OCI-LY3 (cell line): ENCODE results near the gene ZNF599.

ENCODE experiments used
- H2AFZ ChIP-seq: fragments of 200-600, 300-600 bp; shearing (Covaris generic); 2 replicates; pipeline ENCODE4 v1.6.0; 2014; ENCODE audit warnings: antibody characterized with exemption, low read depth, low read length
- H3K27ac ChIP-seq: fragments of 200-600, 300-600 bp; sonication (generic); 2 replicates; pipeline ENCODE4 v1.5.1; 2014; ENCODE audit warnings: mild to moderate bottlenecking, low read length, moderate library complexity, mixed read lengths
- H3K27me3 ChIP-seq: fragments of 200-600, 300-600 bp; sonication (generic); 2 replicates; pipeline ENCODE4 v1.6.1; 2014; ENCODE audit warnings: low read depth, low read length, mixed read lengths
- H3K36me3 ChIP-seq: fragments of 200-600, 300-600 bp; sonication (generic); replicated peaks from 2 replicates; pipeline ENCODE3; 2014; ENCODE audit warnings: low read depth, low read length, mixed read lengths
- H3K4me1 ChIP-seq: fragments of 300-600, 200-600 bp; sonication (generic); 2 replicates; pipeline ENCODE4 v1.6.1; 2014; ENCODE audit warnings: low read length, mixed read lengths
- H3K4me2 ChIP-seq: fragments of 200-600, 300-600 bp; sonication (generic); 2 replicates; pipeline ENCODE4 v1.6.1; 2014; ENCODE audit warnings: low read length, mixed read lengths
- H3K4me3 ChIP-seq: fragments of 300-600, 200-600 bp; sonication (generic); 2 replicates; pipeline ENCODE4 v1.5.1; 2014; ENCODE audit warnings: antibody characterized with exemption, mild to moderate bottlenecking, low read length, moderate library complexity
- H3K79me2 ChIP-seq: fragments of 300-600, 200-600 bp; shearing (Covaris generic); 2 replicates; pipeline ENCODE4 v1.6.1; 2014; ENCODE audit warnings: mild to moderate bottlenecking, low read length, mixed read lengths
- H3K9ac ChIP-seq: fragments of 300-600, 200-600 bp; shearing (Covaris generic); 2 replicates; pipeline ENCODE4 v1.6.0; 2014; ENCODE audit warnings: mild to moderate bottlenecking, low read length, moderate library complexity
- H3K9me3 ChIP-seq: fragments of 200-600, 300-600 bp; shearing (Covaris generic); 2 replicates; pipeline ENCODE4 v1.6.1; 2014; ENCODE audit warnings: low read length, mixed read lengths; ENCODE audit not compliant: insufficient read depth
- H4K20me1 ChIP-seq: fragments of 200-600, 300-600 bp; sonication (generic); 2 replicates; pipeline ENCODE4 v1.6.1; 2016; ENCODE audit warnings: low read length, mixed read lengths; ENCODE audit not compliant: insufficient read depth
- CTCF ChIP-seq: fragments of 200-600, 300-600 bp; sonication (generic); IDR thresholded peaks from 2 replicates; pipeline ENCODE4 v1.5.1; 2014; ENCODE audit warnings: antibody characterized with exemption, low read length, low read depth
- EZH2phosphoT487 ChIP-seq: fragments of 200-600 bp; shearing (Covaris generic); IDR thresholded peaks from 2 replicates; pipeline ENCODE4 v1.6.1; 2018; ENCODE audit warnings: antibody characterized with exemption, mixed run types, low read depth

ZNF599 gene

GRCh38 chr19:34767951-34768350, 5.1 kb downstream of the ZNF599 start:
- Histone ChIP-seq H4K20me1 (no peaks in the 10 kb centered on the region), H3K4me1 (no peaks in the 10 kb centered on the region), H3K4me3 (no peak overlapping the region), H3K4me2 (no peak overlapping the region), H3K79me2 (no peaks in the 10 kb centered on the region), H3K9ac (no peak overlapping the region), H2AFZ (no peak overlapping the region), H3K27ac (no peak overlapping the region), H3K36me3 (no peaks in the 10 kb centered on the region), H3K9me3 (peaks cover 10% of the 10 kb centered on the region), H3K27me3 (no peaks in the 10 kb centered on the region)
- TF ChIP-seq EZH2phosphoT487 = no peak
- no peak for TF ChIP-seq CTCF

GRCh38 chr19:34766386-34766785, 6.6 kb downstream of the ZNF599 start:
- H3K9me3 ChIP-seq = peaks cover 25% of the 10 kb centered on the region
- H3K4me2 ChIP-seq = no peak overlapping the region
- no peaks in the 10 kb centered on the region for H3K27me3 ChIP-seq
- no peak for TF ChIP-seq CTCF
- no peak for TF ChIP-seq EZH2phosphoT487
- no peaks in the 10 kb centered on the region for H3K79me2 ChIP-seq
- no peak overlapping the region for H3K9ac ChIP-seq
- no peaks in the 10 kb centered on the region for H3K36me3 ChIP-seq
- H3K27ac ChIP-seq = no peak overlapping the region
- H4K20me1 ChIP-seq = no peaks in the 10 kb centered on the region
- no peak overlapping the region for H3K4me3 ChIP-seq
- no peaks in the 10 kb centered on the region for H3K4me1 ChIP-seq
- no peak overlapping the region for H2AFZ ChIP-seq

GRCh38 chr19:34759218-34759917, 13.6 kb downstream of the ZNF599 start:
- H3K4me2 ChIP-seq = no peak overlapping the region
- no peak overlapping the region for H3K4me3 ChIP-seq
- H3K36me3 ChIP-seq = no peaks in the 10 kb centered on the region
- H3K9ac ChIP-seq = no peak overlapping the region
- H2AFZ ChIP-seq = no peak overlapping the region
- H4K20me1 ChIP-seq = no peaks in the 10 kb centered on the region
- H3K4me1 ChIP-seq = no peaks in the 10 kb centered on the region
- no peaks in the 10 kb centered on the region for H3K27me3 ChIP-seq
- no peak for TF ChIP-seq CTCF
- TF ChIP-seq EZH2phosphoT487 = no peak
- no peak overlapping the region for H3K27ac ChIP-seq
- H3K9me3 ChIP-seq = peaks cover 52% of the 10 kb centered on the region
- H3K79me2 ChIP-seq = no peaks in the 10 kb centered on the region

- Histone ChIP-seq H3K79me2 (no peaks in the 10 kb centered on the region), H3K36me3 (no peaks in the 10 kb centered on the region), H4K20me1 (no peaks in the 10 kb centered on the region), H3K27me3 (no peaks in the 10 kb centered on the region), H3K9me3 (peaks cover 48% of the 10 kb centered on the region), H3K4me2 (no peak overlapping the region), H2AFZ (no peak overlapping the region), H3K4me3 (no peak overlapping the region), H3K27ac (no peak overlapping the region), H3K9ac (no peak overlapping the region), H3K4me1 (no peaks in the 10 kb centered on the region)
- TF ChIP-seq CTCF = no peak
- TF ChIP-seq EZH2phosphoT487 = no peak
Measured at GRCh38 chr19:34757441-34757840, 15.6 kb downstream of the ZNF599 start.
